Hepatocyte (in vitro differentiated cells): ENCODE data around the gene EPAS1. TPM values are rescaled to one million over a fixed set of nuclear protein-coding genes. Genes with fewer than 3 reads are reported as not detected.
A peak's percentile ranks its signal among the peaks of the same experiment; 100 is the strongest.

Experiments
- DNase-seq: peaks from one replicate; pipeline ENCODE4 v3.0.0-alpha.2; 2016; ENCODE audit warnings: low spot score
- H2AFZ ChIP-seq: fragments of 200-600 bp; sonication (generic); 2 replicates; pipeline ENCODE4 v1.6.0; 2016; ENCODE audit warnings: antibody characterized with exemption, mild to moderate bottlenecking
- H3K27ac ChIP-seq: fragments of 200-600 bp; sonication (generic); 2 replicates; pipeline ENCODE4 v1.5.1; 2016; ENCODE audit warnings: mild to moderate bottlenecking
- H3K27me3 ChIP-seq: fragments of 200-600 bp; sonication (generic); 2 replicates; pipeline ENCODE4 v1.6.1; 2016
- H3K36me3 ChIP-seq: fragments of 200-600 bp; sonication (generic); replicated peaks from 2 replicates; pipeline ENCODE4 v1.5.1; 2016; ENCODE audit warnings: low read depth; ENCODE audit not compliant: insufficient read depth
- H3K4me1 ChIP-seq: fragments of 200-600 bp; sonication (generic); 2 replicates; pipeline ENCODE4 v1.5.1; 2016; ENCODE audit warnings: mild to moderate bottlenecking, moderate library complexity; ENCODE audit not compliant: insufficient read depth
- H3K4me2 ChIP-seq: fragments of 200-600 bp; sonication (generic); 2 replicates; pipeline ENCODE4 v1.6.0; 2016
- H3K4me3 ChIP-seq: fragments of 200-600 bp; sonication (generic); 2 replicates; pipeline ENCODE4 v1.5.1; 2016; ENCODE audit warnings: mild to moderate bottlenecking
- H3K79me2 ChIP-seq: fragments of 200-600 bp; sonication (generic); 2 replicates; pipeline ENCODE4 v1.6.0; 2017; ENCODE audit warnings: mild to moderate bottlenecking
- H3K9me2 ChIP-seq: fragments of 200-600 bp; sonication (generic); replicated peaks from 2 replicates; pipeline ENCODE4 v1.6.0; 2017; ENCODE audit warnings: mild to moderate bottlenecking; ENCODE audit not compliant: insufficient read depth
- H3K9me3 ChIP-seq: fragments of 200-600 bp; sonication (generic); 2 replicates; pipeline ENCODE4 v1.5.1; 2016; ENCODE audit warnings: low read depth, mild to moderate bottlenecking
- H4K20me1 ChIP-seq: fragments of 200-600 bp; sonication (generic); 2 replicates; pipeline ENCODE4 v1.6.0; 2016; ENCODE audit warnings: mild to moderate bottlenecking; ENCODE audit not compliant: insufficient read depth, poor library complexity, severe bottlenecking
- CTCF ChIP-seq: fragments of 200-600 bp; sonication (generic); IDR thresholded peaks from 2 replicates; pipeline ENCODE4 v1.5.1; 2016; ENCODE audit warnings: antibody characterized with exemption, mild to moderate bottlenecking; ENCODE audit not compliant: poor library complexity
- EZH2 ChIP-seq: fragments of 200-600 bp; sonication (generic); IDR thresholded peaks from 2 replicates; pipeline ENCODE4 v1.6.1; 2016; ENCODE audit warnings: antibody characterized with exemption, mild to moderate bottlenecking, borderline replicate concordance
- EZH2phosphoT487 ChIP-seq: fragments of 200-600 bp; sonication (generic); IDR thresholded peaks from one replicate; pipeline ENCODE4 v1.6.1; 2018; ENCODE audit warnings: antibody characterized with exemption, mild to moderate bottlenecking, low read depth, moderate library complexity; ENCODE audit not compliant: unreplicated experiment, severe bottlenecking
- WGBS: methylation state at CpG from one replicate; pipeline ENCODE4 v1.1.6; 2016; ENCODE audit warnings: low lambda C conversion rate; ENCODE audit errors: missing lambda C conversion rate; 5-methylcytosine and 5-hydroxymethylcytosine counted together
- polyA plus RNA-seq: library from polyadenylated mRNA; unstranded; fragments of >200 nt; fragmentation: Nextera tagmentation; extraction: Ambion mirVana; gene quantifications from 2 replicates; pipeline ENCODE4 v1.2.1, GENCODE V29; 2016
- total RNA-seq: library from RNA; depleted of rRNA; stranded (reverse); fragments of >200 nt; gene quantifications from 2 replicates; pipeline ENCODE4 v1.2.3, GENCODE V29; 2014

The EPAS1 gene
- total and polyA plus RNA-seq, 2 experiments from 2014 or later, result 112 to 115 TPM

GRCh38 chr2:46416739-46417403, 119.7 kb downstream of the EPAS1 start:
- TF ChIP-seq EZH2 (no peak), CTCF (no peak), EZH2phosphoT487 (no peak)
- Histone ChIP-seq H2AFZ (no peak overlapping the region), H3K27me3 (no peaks in the 10 kb centered on the region), H3K27ac (peak overlapping the region; percentile 29), H3K4me3 (no peak overlapping the region), H4K20me1 (no peaks in the 10 kb centered on the region), H3K9me2 (no peaks in the 10 kb centered on the region), H3K36me3 (no peaks in the 10 kb centered on the region), H3K4me2 (no peak overlapping the region), H3K79me2 (no peaks in the 10 kb centered on the region), H3K4me1 (no peaks in the 10 kb centered on the region), H3K9me3 (peaks cover 7% of the 10 kb centered on the region)
- WGBS, result 66% methylated on average over 4 of the region's 4 CpGs
- no peak for DNase-seq

DNA sequence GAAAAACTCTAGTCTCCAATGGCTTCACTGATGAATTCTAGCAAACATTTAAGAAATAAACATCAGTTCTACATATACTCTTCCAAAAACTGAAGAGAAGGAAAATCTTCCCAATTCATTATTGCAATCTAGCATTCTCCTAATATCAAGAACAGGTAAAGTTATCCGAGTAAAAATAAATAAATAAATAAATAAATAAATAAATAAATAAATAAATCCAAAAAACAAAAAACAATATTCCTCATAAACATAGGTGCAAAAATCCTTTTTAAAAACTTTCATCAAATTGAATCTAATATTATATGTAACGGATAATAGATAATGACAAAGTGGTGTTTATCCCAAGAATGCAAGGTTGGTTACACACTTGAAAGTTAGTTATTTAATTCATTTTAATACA, 123.7 kb downstream of the EPAS1 start:
- DNase-seq, result no peak
- WGBS, result 96% methylated on average over 2 of the region's 2 CpGs
- H2AFZ ChIP-seq, result no peak overlapping the region

GRCh38 chr2:46421361-46421760, 124.2 kb downstream of the EPAS1 start:
- no peak for DNase-seq
- Histone ChIP-seq H3K9me2 (no peaks in the 10 kb centered on the region), H3K9me3 (peaks cover 7% of the 10 kb centered on the region), H3K27ac (no peak overlapping the region), H4K20me1 (no peaks in the 10 kb centered on the region), H3K79me2 (no peaks in the 10 kb centered on the region), H3K27me3 (no peaks in the 10 kb centered on the region), H3K36me3 (no peaks in the 10 kb centered on the region), H3K4me3 (no peak overlapping the region), H3K4me2 (no peak overlapping the region), H2AFZ (no peak overlapping the region), H3K4me1 (no peaks in the 10 kb centered on the region)
- 81% methylated on average over 2 of the region's 2 CpGs for WGBS
- TF ChIP-seq EZH2phosphoT487, result no peak
- no peak for TF ChIP-seq EZH2
- TF ChIP-seq CTCF, result no peak

More for the DNA sequence above, 123.7 kb downstream of the EPAS1 start:
- no peak overlapping the region for H3K27ac ChIP-seq
- no peaks in the 10 kb centered on the region for H3K79me2 ChIP-seq
- no peaks in the 10 kb centered on the region for H3K36me3 ChIP-seq
- no peak overlapping the region for H3K4me3 ChIP-seq
- H3K4me2 ChIP-seq, result no peak overlapping the region
- no peaks in the 10 kb centered on the region for H3K4me1 ChIP-seq
- no peaks in the 10 kb centered on the region for H3K27me3 ChIP-seq
- no peaks in the 10 kb centered on the region for H3K9me2 ChIP-seq
- TF ChIP-seq EZH2phosphoT487, result no peak
- TF ChIP-seq EZH2, result no peak
- no peak for TF ChIP-seq CTCF
- peaks cover 7% of the 10 kb centered on the region for H3K9me3 ChIP-seq
- no peaks in the 10 kb centered on the region for H4K20me1 ChIP-seq
